Keratinocyte (primary cell): ENCODE data around the gene ADCY5. TPM values are rescaled to one million over a fixed set of nuclear protein-coding genes. Genes with fewer than 3 reads are reported as not detected.

Source experiments
- DNase-seq: peaks from one replicate; pipeline ENCODE4 v3.0.0-alpha.2; 2011; ENCODE audit warnings: low read depth, missing footprints, low spot score
- FAIRE-seq: peaks from 2 replicates; lab custom pipeline; 2011; peaks lifted over from hg19 to GRCh38; lab: Jason Lieb, UNC
- H2AFZ ChIP-seq: 2 replicates; pipeline ENCODE4 v1.6.0; 2012; ENCODE audit warnings: low read length, control low read depth, inconsistent platforms; ENCODE audit not compliant: control insufficient read depth
- H3K27ac ChIP-seq: 2 replicates; pipeline ENCODE4 v1.5.1; 2011; ENCODE audit warnings: low read length; ENCODE audit not compliant: control insufficient read depth, insufficient read depth
- H3K27me3 ChIP-seq: 3 replicates; pipeline ENCODE4 v1.6.0; 2011; ENCODE audit warnings: low read length; ENCODE audit not compliant: control insufficient read depth, insufficient read depth; ENCODE audit errors: extremely low read depth
- H3K36me3 ChIP-seq, 2 experiments: 2 replicates in 1 of 2; 3 replicates in 1 of 2; pipeline ENCODE4 v1.5.1; 2011; ENCODE audit warnings: low read length in 2 of 2, mild to moderate bottlenecking in 1 of 2; ENCODE audit not compliant: control insufficient read depth in 2 of 2, insufficient read depth in 2 of 2; ENCODE audit errors: extremely low read depth in 1 of 2
- H3K4me1 ChIP-seq: 3 replicates; pipeline ENCODE4 v1.5.1; 2011; ENCODE audit warnings: low read length; ENCODE audit not compliant: control insufficient read depth, insufficient read depth; ENCODE audit errors: extremely low read depth
- H3K4me2 ChIP-seq: 3 replicates; pipeline ENCODE4 v1.6.0; 2011; ENCODE audit warnings: low read depth, low read length; ENCODE audit not compliant: control insufficient read depth, insufficient read depth; ENCODE audit errors: extremely low read depth
- H3K4me3 ChIP-seq, 3 experiments: fragments of 200-600 bp in 1 of 3; sonication (generic) in 1 of 3; 2 replicates in 2 of 3; 3 replicates in 1 of 3; pipeline ENCODE4 v1.5.1; 2011 to 2016; ENCODE audit warnings: low read length in 3 of 3, mild to moderate bottlenecking in 3 of 3, control low read depth in 2 of 3, inconsistent platforms in 1 of 3, low read depth in 1 of 3, mixed read lengths in 1 of 3, mixed run types in 1 of 3, moderate library complexity in 1 of 3; ENCODE audit not compliant: control insufficient read depth in 2 of 3, insufficient read depth in 2 of 3; ENCODE audit errors: extremely low read depth in 1 of 3
- H3K79me2 ChIP-seq: 2 replicates; pipeline ENCODE4 v1.6.0; 2012; ENCODE audit warnings: low read length; ENCODE audit not compliant: control insufficient read depth, insufficient read depth
- H3K9ac ChIP-seq: 3 replicates; pipeline ENCODE4 v1.6.0; 2011; ENCODE audit warnings: low read length; ENCODE audit not compliant: control insufficient read depth, insufficient read depth; ENCODE audit errors: extremely low read depth
- H3K9me1 ChIP-seq: 3 replicates; pipeline ENCODE4 v1.6.0; 2011; ENCODE audit warnings: low read length; ENCODE audit not compliant: control insufficient read depth, insufficient read depth; ENCODE audit errors: extremely low read depth
- H3K9me3 ChIP-seq: 2 replicates; pipeline ENCODE4 v1.5.1; 2012; ENCODE audit warnings: low read depth, low read length; ENCODE audit not compliant: control insufficient read depth
- H4K20me1 ChIP-seq: 3 replicates; pipeline ENCODE4 v1.6.0; 2011; ENCODE audit warnings: low read length; ENCODE audit not compliant: control insufficient read depth, insufficient read depth; ENCODE audit errors: extremely low read depth
- EZH2 ChIP-seq: IDR thresholded peaks from one replicate; pipeline ENCODE4 v1.6.1; 2012; ENCODE audit warnings: inconsistent platforms, mild to moderate bottlenecking, low read length, moderate library complexity
- dilution Hi-C: fragments of 300-500 bp; cut with MboI; formaldehyde crosslinking; loops from one replicate; pipeline ENCODE4 v1.7.0; 2020; ENCODE audit warnings: low sequenced_read_pairs; ENCODE audit not compliant: extremely low pct_ligation_motif_present
- polyA plus RNA-seq, 5 experiments: library from polyadenylated mRNA; depleted of rRNA in 3 of 5; stranded (reverse) in 3 of 5; stranded (forward) in 1 of 5; unstranded in 1 of 5; fragments of >200 nt; gene quantifications; 1 replicate in 1 of 5; 2 replicates in 3 of 5; 3 replicates in 1 of 5; pipeline versions ENCODE4 v1.2.1 to v1.2.3, GENCODE V29; 2011 to 2012; ENCODE audit warnings: missing spikeins in 2 of 5, low read depth in 1 of 5, low replicate concordance in 1 of 5
- TF ChIP-seq, protein P1 (sequence below), 3 experiments: IDR thresholded peaks in 1 of 3; conservative IDR thresholded peaks in 1 of 3; optimal IDR thresholded peaks in 1 of 3; 2 replicates in 2 of 3; 3 replicates in 1 of 3; pipeline versions ENCODE3 to v1.5.1; 2011; ENCODE audit warnings: low read length in 3 of 3, mild to moderate bottlenecking in 3 of 3, moderate library complexity in 2 of 3, control low read depth in 1 of 3, inconsistent platforms in 1 of 3; ENCODE audit not compliant: insufficient read depth in 2 of 3; ENCODE audit errors: extremely low read depth in 1 of 3

Gene ADCY5
- polyA plus RNA-seq, 1 donor (not counting 4 experiments of a cell fraction or from before 2014, with no cell fraction given), result not detected

DNA sequence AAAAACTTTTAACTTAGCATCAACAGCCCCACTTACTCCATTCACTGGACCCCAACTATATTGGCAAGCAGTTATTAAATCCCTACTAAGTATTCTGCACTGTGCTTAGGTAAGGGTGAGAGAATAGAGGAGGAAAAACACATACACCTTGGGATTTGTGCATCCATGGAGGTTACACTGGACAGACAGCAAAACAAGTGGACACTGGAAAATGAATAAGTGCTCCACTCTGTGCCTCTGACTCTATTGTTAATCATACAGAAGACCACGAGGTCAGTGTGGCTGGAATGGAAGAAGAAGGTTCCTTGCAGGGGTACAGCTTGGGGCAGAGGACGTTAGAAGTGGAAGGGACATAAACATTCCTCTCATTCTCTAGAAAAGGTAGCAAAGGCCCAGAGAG is 3.2 kb downstream of the ADCY5 start:
- Histone ChIP-seq H4K20me1 (peaks cover 2% of the 10 kb centered on the region), H3K9me1 (no peaks in the 10 kb centered on the region), H3K4me1 (no peaks in the 10 kb centered on the region), H3K27ac (no peak overlapping the region), H3K4me2 (no peak overlapping the region), H3K27me3 (peaks cover 65% of the 10 kb centered on the region), H3K79me2 (no peaks in the 10 kb centered on the region), H3K4me3 (no peak overlapping the region), H2AFZ (no peak overlapping the region), H3K9me3 (no peaks in the 10 kb centered on the region), H3K9ac (no peak overlapping the region), H3K36me3 (no peaks in the 10 kb centered on the region)
- DNase-seq (no peak), FAIRE-seq (no peak)
- TF ChIP-seq EZH2, result no peak
- TF ChIP-seq, protein P1, sequence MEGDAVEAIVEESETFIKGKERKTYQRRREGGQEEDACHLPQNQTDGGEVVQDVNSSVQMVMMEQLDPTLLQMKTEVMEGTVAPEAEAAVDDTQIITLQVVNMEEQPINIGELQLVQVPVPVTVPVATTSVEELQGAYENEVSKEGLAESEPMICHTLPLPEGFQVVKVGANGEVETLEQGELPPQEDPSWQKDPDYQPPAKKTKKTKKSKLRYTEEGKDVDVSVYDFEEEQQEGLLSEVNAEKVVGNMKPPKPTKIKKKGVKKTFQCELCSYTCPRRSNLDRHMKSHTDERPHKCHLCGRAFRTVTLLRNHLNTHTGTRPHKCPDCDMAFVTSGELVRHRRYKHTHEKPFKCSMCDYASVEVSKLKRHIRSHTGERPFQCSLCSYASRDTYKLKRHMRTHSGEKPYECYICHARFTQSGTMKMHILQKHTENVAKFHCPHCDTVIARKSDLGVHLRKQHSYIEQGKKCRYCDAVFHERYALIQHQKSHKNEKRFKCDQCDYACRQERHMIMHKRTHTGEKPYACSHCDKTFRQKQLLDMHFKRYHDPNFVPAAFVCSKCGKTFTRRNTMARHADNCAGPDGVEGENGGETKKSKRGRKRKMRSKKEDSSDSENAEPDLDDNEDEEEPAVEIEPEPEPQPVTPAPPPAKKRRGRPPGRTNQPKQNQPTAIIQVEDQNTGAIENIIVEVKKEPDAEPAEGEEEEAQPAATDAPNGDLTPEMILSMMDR (optimal IDR thresholded peaks at IDR 0.05 in 1 of 3, IDR thresholded peaks at IDR 0.05 in 1 of 3, conservative IDR thresholded peaks at IDR 0.05 in 1 of 3; ENCODE audit: extremely low read depth in 1 of 3, insufficient read depth in 2 of 3, low read length in 3 of 3), result no peak
- dilution Hi-C loops, result no loop called here

DNA sequence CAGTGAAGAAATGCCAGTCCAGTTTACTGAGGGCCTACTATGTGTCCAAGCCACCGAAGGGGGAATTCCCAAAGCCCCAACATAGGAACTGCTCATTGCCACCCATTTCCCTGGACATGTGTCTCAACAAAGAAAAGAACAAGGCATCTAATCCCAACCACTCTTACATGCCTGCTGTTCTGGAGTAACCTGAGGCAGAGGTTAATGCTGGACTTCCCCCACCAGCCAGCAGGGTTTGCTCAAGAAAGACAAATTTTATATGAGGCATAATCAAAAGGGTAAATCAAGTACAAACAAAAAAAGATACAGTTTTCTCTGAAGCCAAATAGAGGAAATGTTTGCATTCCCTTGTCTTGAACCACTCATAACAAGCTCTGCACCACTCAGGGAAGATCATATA is 4.1 kb downstream of the ADCY5 start:
- dilution Hi-C loops, result no loop called here
- FAIRE-seq, result no peak
- peaks cover 59% of the 10 kb centered on the region for H3K27me3 ChIP-seq

More for the DNA sequence above, 4.1 kb downstream of the ADCY5 start:
- Histone ChIP-seq H2AFZ (no peak overlapping the region), H3K36me3 (no peaks in the 10 kb centered on the region), H3K4me3 (no peak overlapping the region), H3K4me2 (no peak overlapping the region), H3K79me2 (no peaks in the 10 kb centered on the region), H3K9me3 (no peaks in the 10 kb centered on the region), H4K20me1 (no peaks in the 10 kb centered on the region), H3K9ac (no peak overlapping the region), H3K9me1 (no peaks in the 10 kb centered on the region), H3K27ac (no peak overlapping the region), H3K4me1 (no peaks in the 10 kb centered on the region)
- TF ChIP-seq EZH2, result no peak
- TF ChIP-seq, protein P1 (optimal IDR thresholded peaks at IDR 0.05 in 1 of 3, IDR thresholded peaks at IDR 0.05 in 1 of 3, conservative IDR thresholded peaks at IDR 0.05 in 1 of 3; ENCODE audit: extremely low read depth in 1 of 3, insufficient read depth in 2 of 3, low read length in 3 of 3), result peak in 1 of 3 experiments; percentile 3
- no peak for DNase-seq
